Muscle of back (tissue), 11 donors: ENCODE results near the gene ANKRD44. TPM values are rescaled to one million over a fixed set of nuclear protein-coding genes. Genes with fewer than 3 reads are reported as not detected.

ENCODE experiments used
- DNase-seq, 3 donors: peaks; one replicate each; pipeline versions ENCODE4 v3.0.0 to v3.0.0-alpha.2; 2013
- polyA plus RNA-seq, 10 donors: library from polyadenylated mRNA; unstranded; fragments of 120-200 nt; gene quantifications; one replicate each; pipeline ENCODE4 v1.2.1, GENCODE V29; 2013; ENCODE audit not compliant: insufficient read length in 10 of 10

Gene ANKRD44
- polyA plus RNA-seq, 10 donors = 8.9 to 27.0 (median 16.6) TPM

DNA sequence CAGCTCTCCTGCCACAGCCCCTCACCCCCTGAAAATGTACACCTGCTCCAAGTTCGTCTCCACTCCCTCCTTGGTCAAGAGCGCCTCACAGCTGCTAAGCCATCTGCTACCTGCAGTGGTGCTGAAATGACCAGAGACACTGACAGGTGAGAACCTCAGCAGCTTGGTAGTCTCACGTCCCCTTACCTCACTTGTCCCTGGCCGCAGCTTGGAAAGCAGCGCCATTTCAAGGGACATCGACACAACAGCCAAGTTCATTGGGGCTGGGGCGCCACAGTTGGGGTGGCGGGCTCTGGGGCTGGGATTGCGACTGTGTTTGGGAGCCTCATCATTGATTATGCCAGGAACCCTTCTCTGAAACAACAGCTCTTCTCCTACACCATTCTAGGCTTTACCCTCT, 47.5 kb downstream of the ANKRD44 start:
- DNase-seq = no peak

DNA sequence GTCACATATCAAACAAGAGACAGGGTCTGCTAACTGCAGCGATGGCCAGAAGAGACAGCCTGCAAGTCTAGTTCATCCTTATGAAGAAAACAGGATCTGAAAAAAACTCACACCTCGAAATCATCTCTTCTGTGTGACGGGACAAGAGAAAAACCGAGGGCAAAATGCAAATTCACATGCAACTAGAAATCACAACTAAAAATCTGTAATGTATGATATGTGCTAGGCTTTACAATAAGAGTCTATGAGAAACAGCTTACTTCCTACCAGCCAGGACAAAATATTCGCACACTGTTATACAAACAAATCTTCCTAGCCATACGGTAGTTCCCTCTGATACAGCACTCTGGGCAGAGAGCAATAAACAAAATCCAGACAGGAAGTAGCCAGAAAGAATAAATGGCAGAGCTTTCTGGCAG, 48.8 kb downstream of the ANKRD44 start:
- DNase-seq = no peak

DNA sequence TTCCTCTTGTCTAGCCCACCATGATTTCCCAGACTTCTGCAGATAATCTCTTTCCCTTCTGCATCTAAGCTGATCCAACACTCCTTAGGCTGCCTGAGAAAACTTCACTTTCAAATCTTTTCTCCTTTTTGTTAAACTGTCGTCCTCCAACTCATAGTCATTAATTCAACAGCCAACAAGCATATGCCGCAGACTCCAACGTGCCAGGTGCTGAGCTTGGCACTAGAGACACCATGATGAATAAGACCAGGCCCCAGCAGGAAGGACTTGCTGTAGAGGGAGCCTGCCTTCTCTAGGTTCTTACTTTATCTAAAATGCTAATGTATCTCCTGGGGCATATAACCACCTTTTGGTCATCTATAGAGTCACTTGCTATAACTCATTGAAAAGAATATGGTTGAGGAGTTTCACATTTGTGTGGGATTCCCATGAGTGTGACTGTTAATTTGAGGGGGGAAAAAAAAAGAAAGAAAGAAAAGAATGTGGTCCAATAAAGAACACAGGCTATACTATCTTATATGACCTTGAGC, 51.0 kb downstream of the ANKRD44 start:
- no peak for DNase-seq

GRCh38 chr2:197258580-197258979, 52.0 kb downstream of the ANKRD44 start:
- DNase-seq = no peak

GRCh38 chr2:197256547-197257170, 53.9 kb downstream of the ANKRD44 start:
- DNase-seq = no peak

DNA sequence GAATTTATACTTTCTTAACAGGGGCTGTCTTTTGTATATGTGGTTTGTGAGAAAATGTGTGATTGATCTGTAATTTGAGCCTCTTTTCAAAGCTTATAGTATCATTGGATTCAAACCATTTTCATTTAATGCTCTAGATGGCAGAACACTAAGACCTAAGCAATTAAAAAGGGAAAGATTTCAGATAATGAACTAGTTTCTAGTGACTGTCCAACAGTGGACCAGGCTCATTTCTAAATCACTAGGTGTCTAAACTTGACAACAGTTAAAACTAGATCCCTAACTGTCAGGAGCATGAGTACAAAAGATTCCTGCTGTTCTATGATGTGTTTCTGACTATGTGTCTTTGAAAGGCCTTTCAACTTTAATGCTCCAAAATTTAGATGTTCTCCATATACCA, 54.6 kb downstream of the ANKRD44 start:
- DNase-seq = no peak

GRCh38 chr2:197255543-197255942, 55.0 kb downstream of the ANKRD44 start:
- peak; percentile 44 to 83 (median 72) for DNase-seq

GRCh38 chr2:197254776-197255530, 55.6 kb downstream of the ANKRD44 start:
- peak in 1 of 3 donors; percentile 53 for DNase-seq

DNA sequence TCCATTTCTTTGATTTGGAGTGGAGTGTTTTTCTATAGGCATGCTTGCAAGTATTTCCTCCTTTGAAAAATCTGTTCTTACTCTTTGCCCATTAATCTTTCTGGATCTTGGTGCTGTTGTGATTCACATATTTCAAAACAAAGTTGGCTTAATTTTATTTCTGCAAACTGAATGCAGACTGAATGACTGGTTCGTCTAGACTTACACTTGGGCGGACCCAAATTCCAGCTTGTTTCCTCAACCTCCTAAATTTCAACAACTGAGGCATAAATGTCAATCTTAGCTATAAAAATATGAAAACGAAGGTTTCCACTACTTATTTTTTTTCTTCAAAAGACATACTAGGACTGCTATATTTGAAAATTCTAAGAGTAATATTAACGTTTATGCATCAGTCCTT, 59.0 kb downstream of the ANKRD44 start:
- DNase-seq = no peak

GRCh38 chr2:197251163-197251562, 59.4 kb downstream of the ANKRD44 start:
- no peak for DNase-seq

DNA sequence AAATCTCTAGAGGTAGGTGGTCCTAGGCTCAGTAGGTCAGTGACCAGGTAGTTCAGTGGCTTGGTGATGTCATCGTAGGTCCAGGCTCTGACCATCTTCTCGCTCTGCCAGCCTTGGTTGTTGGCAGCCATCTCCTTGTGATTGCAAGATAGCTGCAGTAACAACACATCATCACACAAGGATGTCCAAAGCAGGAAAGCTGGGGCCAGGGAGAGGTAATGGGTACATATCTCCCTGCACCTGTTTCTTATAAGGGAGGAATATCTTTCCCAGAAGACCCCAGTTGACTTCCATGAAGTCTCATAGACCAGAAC, 60.5 kb downstream of the ANKRD44 start:
- DNase-seq = no peak

DNA sequence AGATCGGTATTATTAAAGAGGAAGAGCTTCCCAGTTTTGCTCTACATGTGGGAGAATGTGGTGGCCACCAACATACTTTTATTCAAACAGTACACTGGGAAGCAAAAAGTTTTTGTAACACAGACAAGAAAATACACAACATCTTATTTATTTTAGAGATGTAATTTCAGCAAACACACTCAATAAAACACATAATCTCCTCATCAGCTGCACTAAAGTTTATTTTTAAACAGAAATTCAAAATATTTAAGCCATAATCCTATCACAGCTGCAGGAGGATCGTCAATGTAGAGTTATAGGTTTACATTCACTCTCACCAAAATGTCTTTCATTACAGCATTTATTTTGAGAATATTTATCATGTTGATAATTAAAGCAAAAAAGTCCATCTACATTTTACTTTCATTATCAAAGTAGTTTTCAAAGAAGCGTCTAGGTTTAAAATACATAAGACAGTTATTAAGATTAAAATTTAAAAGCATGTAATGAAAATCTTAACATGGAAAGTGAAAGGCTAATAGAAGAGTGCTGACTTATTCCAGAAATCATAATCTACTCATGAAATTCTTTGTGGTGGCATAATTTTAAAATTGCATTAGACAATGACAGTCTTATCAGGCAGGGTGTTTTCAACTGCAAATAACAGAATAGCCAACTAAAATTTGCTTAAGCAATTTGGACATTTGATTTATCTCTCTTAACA, 61.0 kb downstream of the ANKRD44 start:
- DNase-seq = no peak

DNA sequence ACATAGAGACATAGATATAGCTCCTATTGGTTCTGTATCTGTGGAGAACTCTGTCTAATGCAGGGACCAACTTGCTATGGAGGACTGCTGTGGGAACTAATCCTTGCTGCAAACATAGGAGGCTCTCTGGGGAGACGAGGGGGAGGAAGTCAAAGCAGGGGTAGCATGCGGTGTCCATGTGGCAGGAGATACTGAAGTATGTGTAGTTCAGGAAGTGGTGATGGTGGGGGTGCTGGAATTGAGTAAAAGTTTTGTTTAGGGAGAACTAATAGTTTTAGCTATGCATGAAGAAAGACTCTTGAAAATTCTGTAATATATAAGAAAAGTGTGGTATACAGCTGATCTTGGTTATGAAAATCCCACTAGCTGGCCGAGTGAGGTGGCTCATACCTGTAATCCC, 62.0 kb downstream of the ANKRD44 start:
- no peak for DNase-seq

DNA sequence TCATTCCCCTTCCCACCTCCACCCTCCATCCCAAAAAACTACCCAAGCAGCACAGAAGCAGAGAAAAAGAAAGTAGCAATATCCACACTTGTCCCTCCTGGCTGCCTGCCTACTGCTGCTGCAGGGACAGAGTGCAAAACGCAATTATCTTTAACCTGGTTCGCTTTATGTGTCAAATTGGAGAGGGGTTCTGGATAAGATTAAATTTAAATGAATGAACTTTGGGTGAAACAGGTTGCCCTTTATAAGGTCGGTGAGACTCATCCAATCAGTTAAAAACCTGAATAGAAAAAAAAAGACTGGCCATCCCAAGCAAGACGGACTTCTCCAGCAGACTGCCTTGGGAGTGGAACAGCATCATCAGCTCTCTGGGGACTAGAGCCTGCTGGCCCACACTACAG, 62.6 kb downstream of the ANKRD44 start:
- no peak for DNase-seq

- DNase-seq = no peak
Measured at GRCh38 chr2:197247083-197247482, 63.5 kb downstream of the ANKRD44 start.

GRCh38 chr2:197245829-197246804, 64.5 kb downstream of the ANKRD44 start:
- DNase-seq = no peak

- no peak for DNase-seq
Measured at GRCh38 chr2:197244349-197244748, 66.2 kb downstream of the ANKRD44 start.

DNA sequence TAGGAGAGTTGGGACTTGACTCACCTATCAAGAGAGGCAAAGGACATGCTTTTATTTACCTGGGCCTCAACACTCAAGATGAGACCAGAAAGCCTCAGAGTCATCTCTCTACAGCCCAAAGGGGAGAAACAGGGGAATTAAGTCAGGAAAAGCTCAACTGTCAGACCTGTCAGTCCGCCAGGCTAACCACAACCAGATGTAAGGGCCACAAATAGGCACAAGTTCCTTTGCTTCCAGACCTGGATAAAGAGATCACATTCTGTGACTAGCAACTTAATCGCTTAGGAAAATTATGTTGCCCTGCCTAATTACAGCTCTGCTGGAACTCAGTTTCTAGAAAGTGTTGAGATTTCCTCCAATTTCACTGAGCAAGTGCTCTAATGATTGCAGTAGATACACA, 67.9 kb downstream of the ANKRD44 start:
- no peak for DNase-seq

- DNase-seq = no peak
Measured at GRCh38 chr2:197241596-197241995, 69.0 kb downstream of the ANKRD44 start.

- DNase-seq = no peak
Measured at GRCh38 chr2:197241153-197241552, 69.4 kb downstream of the ANKRD44 start.

GRCh38 chr2:197240421-197241041, 70.0 kb downstream of the ANKRD44 start:
- no peak for DNase-seq
